HepG2 (cell line): ENCODE results near the gene PYGB. TPM values are rescaled to one million over a fixed set of nuclear protein-coding genes. Genes with fewer than 3 reads are reported as not detected.

ENCODE experiments used
- AGO2 ChIP-seq: fragments of 200-400 bp; formaldehyde crosslinking; optimal IDR thresholded peaks from 2 replicates; pipeline ENCODE3; 2017; ENCODE audit warnings: mild to moderate bottlenecking, low read depth, low read length, moderate library complexity
- GABPB1 ChIP-seq: IDR thresholded peaks from 2 replicates; pipeline ENCODE4 v1.6.1; 2016; ENCODE audit warnings: mild to moderate bottlenecking, missing genetic modification reagents, moderate library complexity, missing compliant biosample characterization
- GLI4 ChIP-seq: sonication (generic); formaldehyde crosslinking; IDR thresholded peaks from 2 replicates; pipeline ENCODE4 v1.5.1; 2020; ENCODE audit warnings: missing genetic modification reagents, mild to moderate bottlenecking, moderate library complexity, borderline replicate concordance
- HIC2 ChIP-seq: sonication (generic); formaldehyde crosslinking; IDR thresholded peaks from 2 replicates; pipeline ENCODE4 v1.9.0; 2022; ENCODE audit warnings: low read depth, missing genetic modification reagents
- KDM2A ChIP-seq: sonication (generic); formaldehyde crosslinking; IDR thresholded peaks from 2 replicates; pipeline ENCODE4 v1.4.0; 2020; ENCODE audit warnings: low read depth, missing genetic modification reagents, borderline replicate concordance
- POLR2G ChIP-seq: fragments of 200-400 bp; formaldehyde crosslinking; IDR thresholded peaks from 2 replicates; pipeline ENCODE4 v1.6.1; 2018; ENCODE audit warnings: mild to moderate bottlenecking, low read depth, low read length, moderate library complexity
- SAP130 ChIP-seq: IDR thresholded peaks from 2 replicates; pipeline ENCODE4 v1.6.1; 2016; ENCODE audit warnings: low read depth
- TBX2 ChIP-seq: sonication (generic); formaldehyde crosslinking; IDR thresholded peaks from 2 replicates; pipeline ENCODE4 v1.5.0; 2020; ENCODE audit warnings: missing genetic modification reagents, mild to moderate bottlenecking, borderline replicate concordance
- ZBTB37 ChIP-seq: sonication (generic); formaldehyde crosslinking; IDR thresholded peaks from 2 replicates; pipeline ENCODE4 v1.4.0; 2020; ENCODE audit warnings: mild to moderate bottlenecking, missing genetic modification reagents
- ZBTB42 ChIP-seq: sonication (generic); formaldehyde crosslinking; IDR thresholded peaks from 2 replicates; pipeline ENCODE4 v1.5.0; 2020; ENCODE audit warnings: mild to moderate bottlenecking, missing genetic modification reagents
- ZFP62 ChIP-seq: sonication (generic); formaldehyde crosslinking; IDR thresholded peaks from 2 replicates; pipeline ENCODE4 v1.4.0; 2020; ENCODE audit warnings: missing genetic modification reagents
- ZFP91 ChIP-seq: sonication (generic); formaldehyde crosslinking; IDR thresholded peaks from 2 replicates; pipeline ENCODE4 v1.9.0; 2022; ENCODE audit warnings: missing genetic modification reagents, mild to moderate bottlenecking, borderline replicate concordance
- ZNF431 ChIP-seq: sonication (generic); formaldehyde crosslinking; IDR thresholded peaks from 2 replicates; pipeline ENCODE4 v1.9.0; 2022; ENCODE audit warnings: missing genetic modification reagents, low read depth, mild to moderate bottlenecking, borderline replicate concordance
- ZNF687 ChIP-seq: sonication (generic); formaldehyde crosslinking; IDR thresholded peaks from 2 replicates; pipeline ENCODE4 v1.5.1; 2020; ENCODE audit warnings: mild to moderate bottlenecking, missing genetic modification reagents, moderate library complexity
- ZNF704 ChIP-seq: sonication (generic); formaldehyde crosslinking; IDR thresholded peaks from 2 replicates; pipeline ENCODE4 v1.8.1; 2023; ENCODE audit warnings: mild to moderate bottlenecking, inconsistent platforms, moderate library complexity, missing genetic modification reagents, borderline replicate concordance
- ZNF777 ChIP-seq: sonication (generic); formaldehyde crosslinking; IDR thresholded peaks from 2 replicates; pipeline ENCODE4 v1.4.0; 2020; ENCODE audit warnings: missing genetic modification reagents
- ZNF891 ChIP-seq: sonication (generic); formaldehyde crosslinking; IDR thresholded peaks from 2 replicates; pipeline ENCODE4 v1.5.0; 2020; ENCODE audit warnings: mild to moderate bottlenecking, missing genetic modification reagents
- polyA plus RNA-seq, 8 experiments: library from polyadenylated mRNA; depleted of rRNA in 3 of 8; stranded (reverse) in 7 of 8; unstranded in 1 of 8; fragments of >200 nt; fragmentation: Illumina TruSeq in 4 of 8; extraction: Trizol in 4 of 8; gene quantifications; 2 replicates each; pipeline versions ENCODE4 v1.2.1 to v1.2.3, GENCODE V29; 2011 to 2016; ENCODE audit warnings: low read depth in 4 of 8, missing spikeins in 1 of 8, mixed read lengths in 1 of 8; ENCODE audit not compliant: insufficient read depth in 1 of 8
- total RNA-seq, 5 experiments: library from RNA; depleted of rRNA; stranded (reverse); fragments of >200 nt; fragmentation: Illumina TruSeq; extraction: Trizol; gene quantifications; 2 replicates each; pipeline ENCODE4 v1.2.3, GENCODE V29; 2016; ENCODE audit warnings: low read depth in 1 of 5

PYGB gene
- total and polyA plus RNA-seq, 2 of the 13 experiments (the other 11 are each of a cell fraction or from before 2014, with no cell fraction given), result 24.2 to 86.3 TPM

- TF ChIP-seq ZBTB37 (CRISPR knock-in tag), result peak; percentile 93; the same call in 1 of the 2 replicates
- TF ChIP-seq ZNF777 (CRISPR knock-in tag), result no peak
- TF ChIP-seq ZNF431, result 0 out of 2 replicates have a peak, but pooled peaks have one; percentile 69
- TF ChIP-seq AGO2, result peak; percentile 92
- peak; percentile 71 for TF ChIP-seq KDM2A (CRISPR knock-in tag)
- peak; percentile 70 for TF ChIP-seq ZNF891 (CRISPR knock-in tag)
- no peak for TF ChIP-seq ZNF704 (CRISPR knock-in tag)
- peak; percentile 42 for TF ChIP-seq SAP130 (CRISPR knock-in tag)
- no peak for TF ChIP-seq ZFP62 (CRISPR knock-in tag)
- TF ChIP-seq TBX2 (CRISPR knock-in tag), result peak; percentile 37; the same call in 1 of the 2 replicates
- peak; percentile 88 for TF ChIP-seq ZFP91
- peak; percentile 98 for TF ChIP-seq ZNF687 (CRISPR knock-in tag)
- TF ChIP-seq ZBTB42 (CRISPR knock-in tag), result no peak
- TF ChIP-seq HIC2 (CRISPR knock-in tag), result peak; percentile 25; the same call in 1 of the 2 replicates
- peak; percentile 35; the same call in 1 of the 2 replicates for TF ChIP-seq GLI4 (CRISPR knock-in tag)
- peak; percentile 34; the same call in 1 of the 2 replicates for TF ChIP-seq GABPB1 (CRISPR knock-in tag)
- TF ChIP-seq POLR2G, result no peak
Observed at GRCh38 chr20:25226433-25227316, 21.2 kb upstream of the PYGB start (continued).
